H1 (cell line): ENCODE results near the gene ACYP2. TPM values are rescaled to one million over a fixed set of nuclear protein-coding genes. Genes with fewer than 3 reads are reported as not detected.

ENCODE experiments used
- CEBPB ChIP-seq: IDR thresholded peaks from 2 replicates; pipeline ENCODE4 v1.6.1; 2012; ENCODE audit warnings: low read depth, low read length
- FOSL1 ChIP-seq: IDR thresholded peaks from 2 replicates; pipeline ENCODE4 v1.6.1; 2011; ENCODE audit warnings: mild to moderate bottlenecking, low read depth, low read length, moderate library complexity; ENCODE audit not compliant: insufficient read depth
- TEAD4 ChIP-seq: IDR thresholded peaks from 2 replicates; pipeline ENCODE4 v1.6.1; 2012; ENCODE audit warnings: low read depth, low read length, inconsistent platforms, mixed read lengths
- ZNF274 ChIP-seq: IDR thresholded peaks from 2 replicates; pipeline ENCODE4 v1.7.0; 2012; ENCODE audit warnings: low read length, borderline replicate concordance; ENCODE audit errors: extremely low read depth
- polyA plus RNA-seq, 7 experiments: library from polyadenylated mRNA; depleted of rRNA in 3 of 7; stranded (reverse) in 5 of 7; unstranded in 2 of 7; fragments of >200 nt in 5 of 7; fragments of 200-250 nt in 2 of 7; gene quantifications; 1 replicate in 5 of 7; 2 replicates in 1 of 7; 4 replicates in 1 of 7; pipeline versions ENCODE4 v1.2.1 to v1.2.3, GENCODE V29; 2011 to 2013; ENCODE audit warnings: missing spikeins in 2 of 7, mixed read lengths in 2 of 7
- total RNA-seq: library from RNA; stranded (reverse); fragmentation: NEBNext Ultra II Directional; extraction: Animal tissue kit (Norgen Biotek cat#: 25700); gene quantifications from 2 replicates; pipeline ENCODE4 v1.2.1, GENCODE V29; 2021

ACYP2 gene
- total and polyA plus RNA-seq, 2 of the 8 experiments (the other 6 are each of a cell fraction or from before 2014, with no cell fraction given) = 3.4 to 4.4 TPM

- no peak for TF ChIP-seq TEAD4
- no peak for TF ChIP-seq ZNF274
- no peak for TF ChIP-seq FOSL1
- TF ChIP-seq CEBPB = no peak
- TF ChIP-seq, all 59 proteins: peak for 0
Observed at GRCh38 chr2:54332386-54332785, 217.0 kb downstream of the ACYP2 start (continued).
